Left ventricle myocardium inferior (tissue), 1 donor: ENCODE results near the gene AMDHD1. TPM values are rescaled to one million over a fixed set of nuclear protein-coding genes. Genes with fewer than 3 reads are reported as not detected.

Experiments
- DNase-seq: peaks from one replicate; pipeline ENCODE4 v3.0.0-alpha.2; 2020
- H3K27ac ChIP-seq: fragments of 200-600 bp; replicated peaks from 2 replicates; pipeline ENCODE4 v1.8.0; 2021
- H3K27me3 ChIP-seq: fragments of 200-600 bp; 2 replicates; pipeline ENCODE4 v1.8.0; 2021; ENCODE audit warnings: low read depth
- H3K36me3 ChIP-seq: fragments of 200-600 bp; 2 replicates; pipeline ENCODE4 v1.8.0; 2021
- H3K4me1 ChIP-seq: fragments of 200-600 bp; 2 replicates; pipeline ENCODE4 v1.8.0; 2021
- H3K4me3 ChIP-seq: fragments of 200-600 bp; 2 replicates; pipeline ENCODE4 v1.8.0; 2021; ENCODE audit warnings: mild to moderate bottlenecking, moderate library complexity
- H3K9me3 ChIP-seq: fragments of 200-600 bp; replicated peaks from 2 replicates; pipeline ENCODE4 v1.8.0; 2021
- intact Hi-C: fragments of 100-400 bp; cut with micrococcal nuclease; formaldehyde crosslinking; loops from one replicate; pipeline ENCODE4 v1.11.0; 2022
- total RNA-seq: library from RNA; stranded (reverse); fragmentation: NEBNext Ultra II Directional; extraction: Animal tissue kit (Norgen Biotek cat#: 25700); gene quantifications from one replicate; pipeline ENCODE4 v1.2.1, GENCODE V29; 2021
- TF ChIP-seq, protein P1 (sequence below): fragments of 200-600 bp; IDR thresholded peaks from 2 replicates; pipeline ENCODE4 v1.8.0; 2021; ENCODE audit warnings: antibody characterized with exemption, mild to moderate bottlenecking, borderline replicate concordance
- donor health status: DM: no; HTN: yes; CAD: no; lungs with severe emphysema.

AMDHD1 gene
- total RNA-seq, 1 donor from 2014 or later, result 0.47 TPM

DNA sequence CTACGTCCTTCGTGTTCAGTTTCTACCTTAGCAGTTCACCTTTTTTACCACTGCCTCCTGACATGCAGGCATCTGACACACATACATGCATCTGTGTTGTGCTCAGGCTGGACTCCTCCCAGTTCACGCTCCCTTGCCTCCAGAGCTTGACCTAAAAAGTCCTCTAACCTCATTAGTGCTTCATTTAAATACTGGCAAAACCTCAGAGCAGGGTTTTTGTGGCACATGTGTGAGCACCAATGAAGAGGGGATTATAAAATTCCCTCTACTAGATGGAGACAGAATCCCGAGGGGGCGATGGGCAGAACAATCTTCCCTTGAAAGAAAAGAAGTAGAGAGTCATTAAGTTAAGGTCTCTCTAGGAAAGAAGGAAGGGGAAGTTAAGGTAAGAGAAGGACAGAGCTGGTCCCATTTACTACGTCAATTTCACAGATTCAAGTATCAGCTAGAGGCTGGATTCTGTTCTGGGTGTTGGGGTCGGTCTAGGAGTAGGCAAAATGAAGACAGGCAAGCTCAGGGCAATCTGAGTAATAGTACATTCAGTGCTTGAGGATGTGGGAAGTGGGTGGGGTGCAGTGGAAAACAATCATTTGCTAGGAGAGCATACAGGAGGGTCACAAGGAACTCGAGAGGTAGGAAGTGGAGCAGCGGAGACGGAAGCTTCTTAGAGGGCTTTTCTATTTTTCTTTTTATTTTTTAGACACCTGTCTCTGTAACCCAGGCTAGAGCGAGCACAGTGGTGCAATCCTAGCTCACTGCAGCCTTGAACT lies 45.6 kb downstream of the AMDHD1 start:
- H3K4me3 ChIP-seq, result no peak overlapping the region
- H3K4me1 ChIP-seq, result no peaks in the 10 kb centered on the region
- H3K9me3 ChIP-seq, result no peaks in the 10 kb centered on the region
- no peaks in the 10 kb centered on the region for H3K36me3 ChIP-seq
- peaks cover 5% of the 10 kb centered on the region for H3K27me3 ChIP-seq
- intact Hi-C loops, result no loop called here
- no peak overlapping the region for H3K27ac ChIP-seq
- no peak for DNase-seq
- TF ChIP-seq, protein P1, sequence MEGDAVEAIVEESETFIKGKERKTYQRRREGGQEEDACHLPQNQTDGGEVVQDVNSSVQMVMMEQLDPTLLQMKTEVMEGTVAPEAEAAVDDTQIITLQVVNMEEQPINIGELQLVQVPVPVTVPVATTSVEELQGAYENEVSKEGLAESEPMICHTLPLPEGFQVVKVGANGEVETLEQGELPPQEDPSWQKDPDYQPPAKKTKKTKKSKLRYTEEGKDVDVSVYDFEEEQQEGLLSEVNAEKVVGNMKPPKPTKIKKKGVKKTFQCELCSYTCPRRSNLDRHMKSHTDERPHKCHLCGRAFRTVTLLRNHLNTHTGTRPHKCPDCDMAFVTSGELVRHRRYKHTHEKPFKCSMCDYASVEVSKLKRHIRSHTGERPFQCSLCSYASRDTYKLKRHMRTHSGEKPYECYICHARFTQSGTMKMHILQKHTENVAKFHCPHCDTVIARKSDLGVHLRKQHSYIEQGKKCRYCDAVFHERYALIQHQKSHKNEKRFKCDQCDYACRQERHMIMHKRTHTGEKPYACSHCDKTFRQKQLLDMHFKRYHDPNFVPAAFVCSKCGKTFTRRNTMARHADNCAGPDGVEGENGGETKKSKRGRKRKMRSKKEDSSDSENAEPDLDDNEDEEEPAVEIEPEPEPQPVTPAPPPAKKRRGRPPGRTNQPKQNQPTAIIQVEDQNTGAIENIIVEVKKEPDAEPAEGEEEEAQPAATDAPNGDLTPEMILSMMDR, result no peak

DNA sequence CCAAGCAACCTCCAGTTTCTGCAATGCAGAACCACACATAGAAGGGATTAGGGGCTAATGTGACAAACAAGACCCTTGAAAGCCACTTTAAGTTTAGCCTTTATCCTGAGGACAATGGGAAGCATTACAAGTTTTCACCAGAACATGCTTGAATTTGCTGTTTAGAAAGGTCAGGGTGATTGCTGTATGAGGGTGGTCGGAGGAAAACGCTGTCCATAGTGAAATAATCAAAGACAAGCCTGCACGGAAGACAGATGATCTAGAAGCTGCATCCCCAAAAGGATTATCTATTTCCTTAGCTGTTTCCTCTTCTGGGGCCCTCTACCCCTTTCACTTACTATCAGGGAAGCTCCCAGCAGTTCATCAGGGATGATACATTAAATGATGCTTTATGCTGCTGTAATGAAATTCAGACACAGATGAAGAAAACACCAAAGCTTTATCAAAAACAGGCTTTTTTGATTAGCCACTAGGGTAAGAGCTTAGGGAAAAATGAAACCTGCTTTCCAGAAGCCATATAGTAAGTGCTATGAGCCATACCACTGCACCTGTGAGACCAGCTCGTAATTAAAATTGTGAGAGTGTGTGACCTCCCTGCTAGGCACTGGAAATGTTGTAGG lies 46.5 kb downstream of the AMDHD1 start:
- Histone ChIP-seq H3K27ac (no peak overlapping the region), H3K4me1 (no peaks in the 10 kb centered on the region), H3K27me3 (peaks cover 5% of the 10 kb centered on the region), H3K4me3 (no peak overlapping the region), H3K36me3 (no peaks in the 10 kb centered on the region), H3K9me3 (no peaks in the 10 kb centered on the region)
- intact Hi-C loops, result no loop called here
- no peak for DNase-seq
- TF ChIP-seq, protein P1, result no peak

DNA sequence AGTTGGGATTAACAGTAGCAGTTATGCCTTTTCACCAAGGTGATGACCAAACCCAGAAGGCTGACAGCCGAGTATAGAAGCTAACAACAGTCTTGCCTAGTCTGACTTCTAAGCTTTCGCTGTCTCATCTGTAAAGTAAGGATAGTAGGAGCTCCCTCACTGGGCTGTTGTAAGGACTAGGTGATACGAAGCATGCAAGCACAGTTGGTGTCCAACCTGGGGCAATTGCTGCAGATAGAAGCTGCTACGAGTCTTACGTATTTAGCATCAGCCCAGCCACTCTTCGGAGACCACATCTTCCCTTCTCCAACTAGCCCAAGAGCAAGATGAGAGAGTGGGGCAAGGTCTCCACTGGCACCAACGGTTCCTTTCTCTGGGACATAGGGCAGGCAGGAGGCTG lies 47.0 kb downstream of the AMDHD1 start:
- Histone ChIP-seq H3K27me3 (peaks cover 5% of the 10 kb centered on the region), H3K36me3 (no peaks in the 10 kb centered on the region), H3K9me3 (no peaks in the 10 kb centered on the region), H3K4me1 (no peaks in the 10 kb centered on the region), H3K27ac (no peak overlapping the region), H3K4me3 (no peak overlapping the region)
- TF ChIP-seq, protein P1, result no peak
- no peak for DNase-seq
- intact Hi-C loops, result no loop called here

DNA sequence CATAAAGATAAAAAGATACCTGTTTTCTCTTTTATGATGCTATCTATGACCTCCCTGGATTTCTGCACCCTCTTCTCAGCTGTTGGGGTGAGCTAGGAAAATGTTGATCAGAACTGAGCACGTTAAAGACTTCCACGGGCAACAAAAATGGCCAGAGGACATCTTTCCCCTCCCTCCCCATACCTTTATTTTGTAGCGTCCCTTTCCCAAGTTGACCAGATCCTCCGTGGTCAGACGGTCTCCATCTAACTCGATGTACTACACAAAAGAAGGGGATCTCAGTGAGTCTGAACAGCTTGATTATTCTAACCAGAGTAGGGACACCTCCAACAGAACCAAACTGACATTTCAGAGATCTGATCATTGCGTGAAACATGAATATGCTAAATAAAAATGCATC lies 50.8 kb downstream of the AMDHD1 start:
- TF ChIP-seq, protein P1, result no peak

DNA sequence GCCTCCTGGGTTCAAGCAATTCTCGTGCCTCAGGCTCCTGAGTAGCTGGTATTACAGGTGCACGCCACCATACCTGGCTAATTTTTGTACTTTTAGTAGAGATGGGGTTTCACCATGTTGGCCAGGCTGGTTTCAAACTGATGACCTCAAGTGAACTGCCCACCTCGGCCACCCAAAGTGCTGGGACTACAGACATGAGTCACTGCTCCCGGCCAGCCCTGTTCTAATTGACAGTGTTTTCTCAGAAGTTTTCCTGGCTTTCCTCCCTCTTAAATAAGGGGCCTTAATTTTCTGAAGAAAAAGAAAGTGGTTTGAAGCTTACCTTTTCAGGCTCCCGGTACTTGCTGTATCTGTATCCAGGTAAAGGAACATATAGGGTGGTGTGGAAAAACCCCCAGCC lies 51.3 kb downstream of the AMDHD1 start:
- no peaks in the 10 kb centered on the region for H3K4me1 ChIP-seq
- H3K4me3 ChIP-seq, result no peak overlapping the region
- H3K27ac ChIP-seq, result no peak overlapping the region
- intact Hi-C loops, result no loop called here
- TF ChIP-seq, protein P1, result no peak
- H3K9me3 ChIP-seq, result no peaks in the 10 kb centered on the region
- no peaks in the 10 kb centered on the region for H3K36me3 ChIP-seq
- DNase-seq, result no peak
- H3K27me3 ChIP-seq, result no peaks in the 10 kb centered on the region

More for the DNA sequence above, 50.8 kb downstream of the AMDHD1 start:
- no peak overlapping the region for H3K4me3 ChIP-seq
- H3K27ac ChIP-seq, result no peak overlapping the region
- H3K27me3 ChIP-seq, result peaks cover 5% of the 10 kb centered on the region
- intact Hi-C loops, result no loop called here
- no peaks in the 10 kb centered on the region for H3K36me3 ChIP-seq
- no peaks in the 10 kb centered on the region for H3K9me3 ChIP-seq
- DNase-seq, result no peak
- no peaks in the 10 kb centered on the region for H3K4me1 ChIP-seq
